GM12892 (cell line): ENCODE data around the gene LAP3.

Experiments used
- POLR2A ChIP-seq: IDR thresholded peaks from 2 replicates; pipeline ENCODE4 v1.6.1; 2011; ENCODE audit warnings: low read depth, low read length, control low read depth
- POLR2AphosphoS5 ChIP-seq: IDR thresholded peaks from 2 replicates; pipeline ENCODE4 v1.6.1; 2011; ENCODE audit warnings: low read depth, low read length, control low read depth

GRCh38 chr4:17619416-17620105 is 42.6 kb downstream of the LAP3 start:
- no peak for TF ChIP-seq POLR2AphosphoS5
- no peak for TF ChIP-seq POLR2A
